Measurements from ENCODE around the gene FOXJ1. TPM values are rescaled to one million over a fixed set of nuclear protein-coding genes. Genes with fewer than 3 reads are reported as not detected.

The FOXJ1 gene
- total and polyA plus RNA-seq, 2 of the 13 experiments (the other 11 are each of a cell fraction or from before 2014, with no cell fraction given): 0.98 to 1.6 TPM

DNA sequence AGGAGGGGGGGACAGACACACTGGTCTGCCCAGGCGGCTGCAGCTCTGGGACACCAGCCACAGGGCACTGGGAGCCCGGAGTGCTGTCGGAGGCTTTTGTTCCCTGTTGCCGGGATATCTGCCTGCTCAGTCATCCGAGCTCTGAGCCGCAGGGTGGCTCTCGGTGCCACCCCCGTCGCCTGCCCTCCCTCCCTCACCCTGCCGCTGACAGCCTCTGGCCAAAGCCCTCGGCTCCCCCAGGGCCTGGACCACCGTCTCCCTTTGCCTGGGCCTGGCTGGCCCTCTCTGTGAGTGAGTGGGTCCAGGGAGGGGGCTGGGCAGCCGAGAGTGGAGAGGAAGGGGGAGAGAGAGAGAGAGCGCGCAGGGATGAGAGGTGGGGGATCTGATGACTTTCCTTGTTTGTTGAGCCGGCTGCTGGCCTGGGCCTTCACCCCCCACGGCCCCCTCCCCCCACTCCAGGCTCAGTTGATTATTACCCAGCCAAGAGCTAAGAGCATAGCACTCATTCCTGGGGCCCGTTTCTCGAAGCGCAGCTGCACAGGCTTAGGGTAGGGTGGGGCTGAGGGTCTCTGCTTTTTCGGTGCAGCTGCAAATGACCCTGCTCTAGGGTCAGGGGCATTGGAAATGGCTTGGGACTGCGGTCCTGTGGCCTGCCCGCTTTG lies 2.7 kb downstream of the FOXJ1 start (continued):
- TF ChIP-seq HCFC1 (IDR thresholded peaks at IDR 0.05; ENCODE audit: low read depth, low read length) (0 out of 2 replicates have a peak, but pooled peaks have one; percentile 12), ZNF782 (CRISPR knock-in tag; IDR thresholded peaks at IDR 0.05; ENCODE audit: borderline replicate concordance) (peak; percentile 74; the same call in 1 of the 2 replicates), ZFY (CRISPR knock-in tag; IDR thresholded peaks at IDR 0.05) (peak; percentile 88), JUNB (CRISPR knock-in tag; IDR thresholded peaks at IDR 0.05; ENCODE audit: borderline replicate concordance) (no peak), MAX (IDR thresholded peaks at IDR 0.05) (peak; percentile 72), ZMYM3 (CRISPR knock-in tag; IDR thresholded peaks at IDR 0.05) (peak; percentile 76; the same call in 1 of the 2 replicates), ZNF451 (CRISPR knock-in tag; IDR thresholded peaks at IDR 0.05) (peak; percentile 63; the same call in 1 of the 2 replicates), HNRNPLL (IDR thresholded peaks at IDR 0.05; ENCODE audit: low read depth, low read length, poor library complexity, severe bottlenecking) (peak; percentile 22), ZNF747 (CRISPR knock-in tag; IDR thresholded peaks at IDR 0.05; ENCODE audit: borderline replicate concordance) (peak; percentile 72), ZNF264 (CRISPR knock-in tag; IDR thresholded peaks at IDR 0.05) (peak; percentile 88), ZFP82 (CRISPR knock-in tag; IDR thresholded peaks at IDR 0.05; ENCODE audit: borderline replicate concordance) (peak; percentile 68), MIER3 (CRISPR knock-in tag; IDR thresholded peaks at IDR 0.05; ENCODE audit: borderline replicate concordance) (peak; percentile 77; the same call in 1 of the 2 replicates), DMAP1 (CRISPR knock-in tag; IDR thresholded peaks at IDR 0.05) (peak; percentile 72), ELF3 (CRISPR knock-in tag; IDR thresholded peaks at IDR 0.05) (peak; percentile 89), CCDC6 (CRISPR knock-in tag; IDR thresholded peaks at IDR 0.05) (peak; percentile 74; the same call in 1 of the 2 replicates), ETV5 (CRISPR knock-in tag; IDR thresholded peaks at IDR 0.05; ENCODE audit: borderline replicate concordance) (peak; percentile 64; the same call in 1 of the 2 replicates), ZNF512B (CRISPR knock-in tag; IDR thresholded peaks at IDR 0.05; ENCODE audit: borderline replicate concordance) (peak; percentile 65), PTBP1 (IDR thresholded peaks at IDR 0.05; ENCODE audit: low read depth, low read length, poor library complexity, severe bottlenecking) (peak; percentile 84), MBNL3 (CRISPR knock-in tag; conservative IDR thresholded peaks at IDR 0.05) (no peak), MZF1 (CRISPR knock-in tag; IDR thresholded peaks at IDR 0.05; ENCODE audit: borderline replicate concordance) (no peak), ZNF383 (CRISPR knock-in tag; IDR thresholded peaks at IDR 0.05; ENCODE audit: borderline replicate concordance) (no peak)
- TF ChIP-seq, protein P1, sequence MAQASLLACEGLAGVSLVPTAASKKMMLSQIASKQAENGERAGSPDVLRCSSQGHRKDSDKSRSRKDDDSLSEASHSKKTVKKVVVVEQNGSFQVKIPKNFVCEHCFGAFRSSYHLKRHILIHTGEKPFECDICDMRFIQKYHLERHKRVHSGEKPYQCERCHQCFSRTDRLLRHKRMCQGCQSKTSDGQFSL (CRISPR knock-in tag; IDR thresholded peaks at IDR 0.05): peak; percentile 99
- TF ChIP-seq, protein P2, sequence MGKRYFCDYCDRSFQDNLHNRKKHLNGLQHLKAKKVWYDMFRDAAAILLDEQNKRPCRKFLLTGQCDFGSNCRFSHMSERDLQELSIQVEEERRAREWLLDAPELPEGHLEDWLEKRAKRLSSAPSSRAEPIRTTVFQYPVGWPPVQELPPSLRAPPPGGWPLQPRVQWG (CRISPR knock-in tag; IDR thresholded peaks at IDR 0.05; ENCODE audit: borderline replicate concordance, low read depth): no peak
- TF ChIP-seq, protein P3, sequence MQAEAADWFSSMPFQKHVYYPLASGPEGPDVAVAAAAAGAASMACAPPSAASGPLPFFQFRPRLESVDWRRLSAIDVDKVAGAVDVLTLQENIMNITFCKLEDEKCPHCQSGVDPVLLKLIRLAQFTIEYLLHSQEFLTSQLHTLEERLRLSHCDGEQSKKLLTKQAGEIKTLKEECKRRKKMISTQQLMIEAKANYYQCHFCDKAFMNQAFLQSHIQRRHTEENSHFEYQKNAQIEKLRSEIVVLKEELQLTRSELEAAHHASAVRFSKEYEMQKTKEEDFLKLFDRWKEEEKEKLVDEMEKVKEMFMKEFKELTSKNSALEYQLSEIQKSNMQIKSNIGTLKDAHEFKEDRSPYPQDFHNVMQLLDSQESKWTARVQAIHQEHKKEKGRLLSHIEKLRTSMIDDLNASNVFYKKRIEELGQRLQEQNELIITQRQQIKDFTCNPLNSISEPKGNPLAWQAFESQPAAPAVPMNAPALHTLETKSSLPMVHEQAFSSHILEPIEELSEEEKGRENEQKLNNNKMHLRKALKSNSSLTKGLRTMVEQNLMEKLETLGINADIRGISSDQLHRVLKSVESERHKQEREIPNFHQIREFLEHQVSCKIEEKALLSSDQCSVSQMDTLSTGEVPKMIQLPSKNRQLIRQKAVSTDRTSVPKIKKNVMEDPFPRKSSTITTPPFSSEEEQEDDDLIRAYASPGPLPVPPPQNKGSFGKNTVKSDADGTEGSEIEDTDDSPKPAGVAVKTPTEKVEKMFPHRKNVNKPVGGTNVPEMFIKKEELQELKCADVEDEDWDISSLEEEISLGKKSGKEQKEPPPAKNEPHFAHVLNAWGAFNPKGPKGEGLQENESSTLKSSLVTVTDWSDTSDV (CRISPR knock-in tag; IDR thresholded peaks at IDR 0.05): peak; percentile 96
